ENCODE measurements around the gene CCDC43. TPM values are rescaled to one million over a fixed set of nuclear protein-coding genes. Genes with fewer than 3 reads are reported as not detected.

Gene CCDC43
- total RNA-seq, 1 donor from 2014 or later: 46.5 TPM

- Mint-ChIP-seq H3K27me3 (ENCODE audit: insufficient read depth, low read depth) (peaks cover 15% of the 10 kb centered on the region), H3K4me1 (no peaks in the 10 kb centered on the region), H3K4me3 (no peak overlapping the region), H3K9me3 (peaks cover 7% of the 10 kb centered on the region), H3K36me3 (no peaks in the 10 kb centered on the region), H3K27ac (no peak overlapping the region)
- TF ChIP-seq EZH2phosphoT487 (IDR thresholded peaks at IDR 0.05) (no peak), EZH2 (IDR thresholded peaks at IDR 0.05) (no peak), CTCF (IDR thresholded peaks at IDR 0.05) (no peak)
- peaks cover 52% of the 10 kb centered on the region for H3K27me3 ChIP-seq
- H3F3A ChIP-seq (ENCODE audit: low read depth): peaks cover 4% of the 10 kb centered on the region
- H3K27ac ChIP-seq: no peak overlapping the region
- no peak overlapping the region for H2AFZ ChIP-seq (replicated peaks)
- no peak for DNase-seq (ENCODE audit: low spot score)
- H3K4me2 ChIP-seq: no peak overlapping the region
- no peak overlapping the region for H3K9ac ChIP-seq
- H4K20me1 ChIP-seq (ENCODE audit: low read depth): no peaks in the 10 kb centered on the region
- no peaks in the 10 kb centered on the region for H3K79me2 ChIP-seq (ENCODE audit: low read depth)
- no peak overlapping the region for H3K4me3 ChIP-seq
- H3K4me1 ChIP-seq: no peaks in the 10 kb centered on the region
- H3K36me3 ChIP-seq: no peaks in the 10 kb centered on the region
- no peaks in the 10 kb centered on the region for H3K9me3 ChIP-seq (ENCODE audit: low read depth)
Measured at GRCh38 chr17:44651228-44651627, 38.3 kb downstream of the CCDC43 start.

GRCh38 chr17:44648963-44649362 is 40.6 kb downstream of the CCDC43 start:
- Histone ChIP-seq H3K27ac (no peak overlapping the region), H3K4me2 (no peak overlapping the region), H3K9me3 (ENCODE audit: low read depth) (no peaks in the 10 kb centered on the region), H3K27me3 (peaks cover 29% of the 10 kb centered on the region), H3K9ac (no peak overlapping the region), H3F3A (ENCODE audit: low read depth) (no peaks in the 10 kb centered on the region), H3K79me2 (ENCODE audit: low read depth) (no peaks in the 10 kb centered on the region), H4K20me1 (ENCODE audit: low read depth) (no peaks in the 10 kb centered on the region), H3K36me3 (no peaks in the 10 kb centered on the region), H2AFZ (replicated peaks) (no peak overlapping the region), H3K4me1 (no peaks in the 10 kb centered on the region), H3K4me3 (no peak overlapping the region)
- H3K27me3 Mint-ChIP-seq (ENCODE audit: insufficient read depth, low read depth): no peaks in the 10 kb centered on the region
- TF ChIP-seq EZH2 (IDR thresholded peaks at IDR 0.05) (no peak), EZH2phosphoT487 (IDR thresholded peaks at IDR 0.05) (no peak), CTCF (IDR thresholded peaks at IDR 0.05) (no peak)
- H3K36me3 Mint-ChIP-seq: no peaks in the 10 kb centered on the region
- DNase-seq (ENCODE audit: low spot score): no peak
- no peak overlapping the region for H3K4me3 Mint-ChIP-seq
- H3K27ac Mint-ChIP-seq: no peak overlapping the region
- H3K9me3 Mint-ChIP-seq: no peaks in the 10 kb centered on the region
- H3K4me1 Mint-ChIP-seq: no peaks in the 10 kb centered on the region

GRCh38 chr17:44647736-44648135 is 41.8 kb downstream of the CCDC43 start:
- Histone ChIP-seq H3K27me3 (peaks cover 17% of the 10 kb centered on the region), H3K4me3 (no peak overlapping the region), H2AFZ (replicated peaks) (no peak overlapping the region), H3K79me2 (ENCODE audit: low read depth) (no peaks in the 10 kb centered on the region), H3K4me1 (no peaks in the 10 kb centered on the region), H3K36me3 (no peaks in the 10 kb centered on the region), H3K27ac (no peak overlapping the region), H4K20me1 (ENCODE audit: low read depth) (no peaks in the 10 kb centered on the region), H3K4me2 (no peak overlapping the region), H3K9me3 (ENCODE audit: low read depth) (no peaks in the 10 kb centered on the region), H3K9ac (no peak overlapping the region), H3F3A (ENCODE audit: low read depth) (no peaks in the 10 kb centered on the region)
- Mint-ChIP-seq H3K9me3 (no peaks in the 10 kb centered on the region), H3K27ac (no peak overlapping the region), H3K4me3 (no peak overlapping the region), H3K4me1 (no peaks in the 10 kb centered on the region), H3K36me3 (no peaks in the 10 kb centered on the region), H3K27me3 (ENCODE audit: insufficient read depth, low read depth) (no peaks in the 10 kb centered on the region)
- no peak for TF ChIP-seq EZH2phosphoT487 (IDR thresholded peaks at IDR 0.05)
- no peak for TF ChIP-seq EZH2 (IDR thresholded peaks at IDR 0.05)
- TF ChIP-seq CTCF (IDR thresholded peaks at IDR 0.05): no peak
- no peak for DNase-seq (ENCODE audit: low spot score)
